Stimulated activated CD4-positive, alpha-beta T cell treated with anti-CD3 and anti-CD28 coated beads, Interleukin-1b, Interleukin-23, amount 100 ng/mL, for 1 hour (primary cell): ENCODE measurements around the gene PAK5.

Experiments
- DNase-seq, 2 donors: peaks; one replicate each; pipeline ENCODE4 v3.0.0-alpha.2; 2020; ENCODE audit warnings: low read depth in 2 of 2

The PAK5 gene

DNA sequence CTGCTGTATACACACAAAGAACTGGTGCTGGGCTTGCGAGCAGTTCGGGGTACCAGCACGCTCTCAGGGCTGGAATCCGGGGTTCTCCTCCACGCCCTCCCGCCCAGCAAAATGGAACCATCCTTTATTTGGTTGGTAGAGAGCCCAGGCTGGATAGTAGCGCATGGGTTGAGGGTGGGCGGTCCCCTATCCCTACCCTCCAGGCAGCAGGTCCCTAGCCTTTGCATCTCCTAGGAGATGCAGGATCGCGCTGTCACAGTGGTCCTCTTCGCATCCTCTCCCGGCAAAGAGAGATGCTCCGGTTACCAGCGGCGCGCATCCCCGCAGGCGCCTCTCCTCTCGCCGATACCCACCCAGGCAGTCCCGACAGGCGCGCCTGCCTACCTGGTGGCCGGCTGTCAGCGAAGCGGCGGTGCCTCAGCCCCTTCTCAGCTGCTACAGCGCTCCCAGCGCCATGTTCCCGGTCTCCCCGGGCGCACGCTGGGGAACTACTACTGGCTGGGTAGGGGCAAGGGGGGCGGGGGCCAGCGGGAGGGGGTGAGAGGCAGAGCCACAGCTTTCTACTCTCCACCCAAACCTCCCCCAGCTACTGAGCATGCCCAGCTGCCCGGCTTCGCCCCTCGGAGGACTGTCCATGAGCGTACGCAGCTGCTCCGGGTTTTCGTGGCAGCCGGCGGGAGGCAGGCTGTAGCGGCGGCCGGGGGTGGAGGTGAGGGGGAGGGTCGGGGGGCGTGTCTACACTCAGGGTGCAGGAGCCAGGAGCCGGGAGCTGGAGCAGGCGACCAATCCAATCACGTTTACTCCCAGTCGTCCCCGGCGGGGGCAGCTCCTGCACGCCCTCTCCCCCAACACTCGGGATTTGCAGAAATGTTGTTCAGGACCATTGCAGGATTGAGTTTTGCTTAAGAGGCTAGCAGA is at the start of gene PAK5:
Gene PAK5 (minus strand): TSS at position 699 of the 918 bp plus-strand sequence. CDS start 194,748 bp downstream, outside the sequence.
- DNase-seq: no peak

DNA sequence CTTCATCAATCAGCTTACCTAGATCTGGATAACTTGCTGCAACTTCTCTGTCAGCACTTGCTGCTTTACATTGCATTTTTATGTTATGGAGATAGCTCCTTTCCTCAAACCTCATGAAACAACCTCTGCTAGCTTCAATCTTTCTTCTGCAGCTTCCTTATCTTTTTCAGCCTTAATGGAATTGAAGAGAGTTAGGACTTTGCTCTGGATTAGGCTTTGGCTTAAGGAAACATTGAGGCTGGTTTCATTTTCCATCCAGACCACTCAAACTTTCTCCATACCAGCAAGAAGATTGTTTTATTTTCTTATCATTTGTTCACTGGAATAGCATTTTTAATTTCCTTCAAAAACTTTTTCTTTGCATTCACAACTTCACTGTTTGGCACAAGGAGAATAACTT is 48.8 kb upstream of the PAK5 start:
- DNase-seq: no peak

DNA sequence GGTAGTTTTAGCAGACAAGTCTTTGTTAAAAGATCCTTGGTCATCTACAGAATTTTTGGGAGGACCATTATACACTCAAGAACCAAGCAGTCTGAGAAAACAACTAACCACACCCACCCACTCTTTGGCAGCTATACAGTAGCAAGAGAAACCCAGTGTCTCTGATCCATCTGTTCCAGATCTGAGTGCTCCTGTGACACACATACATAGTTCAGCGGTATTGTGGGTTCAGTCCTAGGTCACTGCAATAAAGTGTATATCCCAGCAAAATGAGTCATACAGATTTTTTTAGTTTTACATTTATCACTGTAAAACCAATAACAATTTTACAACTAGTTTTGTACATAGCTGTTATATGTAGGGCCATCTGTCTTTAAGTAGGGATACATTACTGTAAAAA is 47.4 kb upstream of the PAK5 start:
- no peak for DNase-seq

DNA sequence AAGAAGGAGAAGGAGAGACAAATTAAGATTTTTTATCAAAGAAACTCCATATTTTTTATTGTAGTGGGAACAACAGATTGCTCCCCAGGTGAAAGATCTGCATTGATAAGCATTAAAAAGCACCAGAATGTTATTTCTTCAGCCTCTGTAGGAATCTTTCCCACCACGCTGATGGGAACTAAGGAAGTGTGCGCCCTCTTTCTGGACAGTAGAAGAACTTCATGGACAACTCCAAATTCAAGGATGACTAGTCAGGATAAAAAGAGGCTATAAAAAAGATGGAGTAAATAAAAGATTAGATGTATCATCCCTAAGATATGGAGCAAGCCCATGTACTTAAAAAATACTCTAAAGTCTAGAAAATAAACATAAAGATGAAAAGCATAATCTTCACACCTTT is 45.8 kb upstream of the PAK5 start:
- DNase-seq: no peak

DNA sequence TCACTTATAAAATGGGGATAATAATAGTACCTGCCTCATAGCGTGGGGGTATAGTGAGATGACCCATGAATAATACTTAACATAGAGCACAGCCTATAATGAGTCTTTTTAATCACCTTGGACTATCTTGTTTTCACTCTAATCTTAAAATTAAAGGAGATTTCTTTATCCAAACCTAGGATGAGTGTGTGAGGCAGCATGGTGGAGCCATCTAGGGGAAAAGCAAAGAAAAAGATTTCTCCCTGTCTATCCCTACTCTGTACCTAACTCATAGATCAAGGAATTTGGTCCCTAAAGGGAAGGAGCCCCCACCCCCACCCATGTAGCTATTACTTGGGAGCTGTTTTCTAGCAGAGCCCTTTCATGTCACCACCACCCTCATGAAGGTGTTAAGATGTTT is 45.2 kb upstream of the PAK5 start:
- DNase-seq: no peak

DNA sequence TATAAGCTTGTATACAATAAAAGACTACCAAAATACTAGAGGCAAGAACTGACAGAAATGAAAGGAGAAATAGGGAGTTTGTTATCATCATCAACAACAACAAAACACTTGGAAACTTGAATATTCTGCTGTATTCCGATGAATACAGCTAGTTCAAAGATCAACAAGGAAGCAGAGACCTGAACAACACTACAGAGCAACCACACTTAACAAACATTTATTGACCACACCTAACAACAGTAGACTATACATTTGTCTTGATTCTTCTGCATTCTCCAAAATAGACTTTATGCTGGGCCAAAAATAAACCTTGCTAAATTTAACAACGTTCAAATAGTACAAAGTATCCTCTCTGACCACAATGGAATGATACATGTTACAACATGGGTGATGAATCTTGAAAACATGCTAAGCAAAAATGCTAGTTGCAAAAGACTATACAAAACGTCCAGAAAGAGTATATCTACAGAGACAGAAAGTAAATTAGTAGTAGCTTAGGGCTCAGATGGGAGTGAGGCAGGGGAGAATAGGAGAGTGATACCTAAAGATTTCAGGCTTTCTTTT is 39.1 kb upstream of the PAK5 start:
- DNase-seq: no peak

DNA sequence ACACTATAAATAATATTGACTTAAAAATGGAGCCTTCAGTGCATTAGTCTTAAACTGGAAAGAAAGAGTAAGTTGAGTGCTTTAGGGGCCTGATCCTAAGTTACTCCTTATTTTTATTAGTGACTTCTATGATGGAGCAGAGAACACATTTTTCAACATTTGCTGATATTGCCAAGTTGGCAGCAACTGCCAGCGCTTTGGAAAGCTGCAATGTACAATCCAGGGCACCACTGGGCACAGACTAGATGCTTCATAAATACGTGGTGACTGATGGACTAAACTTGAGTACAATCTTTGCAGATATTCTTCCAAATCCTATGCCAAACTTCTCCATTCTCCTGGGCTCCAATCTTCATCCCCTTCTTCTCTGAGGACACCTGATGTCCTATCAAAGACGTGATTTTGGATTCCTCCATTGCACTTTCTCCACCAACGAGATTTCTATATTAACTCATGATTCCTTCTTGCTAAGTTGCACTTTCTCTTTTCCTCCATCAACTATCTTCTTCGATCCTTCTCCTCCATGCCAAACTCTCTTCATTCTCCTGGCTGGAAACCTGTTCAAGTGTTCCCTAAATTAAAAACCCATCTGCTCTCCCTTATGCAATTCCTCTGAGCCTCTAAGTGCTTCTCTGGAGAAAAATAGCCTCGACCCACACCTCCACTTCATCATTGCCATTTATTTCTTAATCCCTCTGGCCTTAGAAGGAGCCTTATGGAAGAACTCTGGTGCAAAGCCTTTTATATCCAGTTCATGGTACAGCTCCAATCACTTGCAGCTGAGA is 28.5 kb upstream of the PAK5 start:
- no peak for DNase-seq

DNA sequence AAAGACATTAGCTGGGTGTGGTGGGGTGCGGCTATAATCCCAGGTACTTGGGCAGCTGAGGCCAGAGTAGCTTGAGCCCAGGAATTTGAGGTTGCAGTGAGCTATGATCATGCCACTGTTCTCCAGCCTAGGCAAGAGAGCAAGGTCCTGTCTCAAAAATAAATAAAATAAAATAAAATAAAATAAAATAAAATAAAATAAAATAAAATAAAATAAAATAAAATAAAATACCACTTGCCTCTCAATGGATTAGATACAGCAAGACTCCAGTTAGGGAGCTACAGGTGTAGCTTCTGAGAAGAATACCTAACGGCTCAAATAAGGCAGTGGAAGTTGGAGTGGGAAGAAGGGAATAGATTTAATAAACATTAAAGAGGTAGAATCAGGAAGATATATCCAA is 13.7 kb upstream of the PAK5 start:
- no peak for DNase-seq

DNA sequence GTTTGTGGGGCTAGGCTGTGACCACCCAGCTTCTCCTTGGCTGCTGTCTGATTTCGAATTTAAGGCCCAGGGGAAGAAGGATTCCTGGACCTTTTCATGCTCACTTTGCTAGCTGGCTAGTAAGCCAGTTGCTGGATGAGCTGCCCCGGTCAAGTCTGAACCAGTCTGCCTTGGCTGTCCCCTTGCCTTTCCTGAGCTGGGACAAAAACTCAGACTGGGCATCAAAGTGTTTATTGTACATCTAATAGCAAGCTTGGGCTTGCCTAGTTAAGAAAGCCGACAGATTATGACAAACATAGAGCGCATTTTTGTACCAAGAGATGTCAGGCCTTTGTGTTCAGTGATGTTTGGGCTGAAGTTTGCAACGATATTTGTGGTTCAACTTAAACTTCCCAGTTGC is 750 bp upstream of the PAK5 start:
- DNase-seq: no peak

DNA sequence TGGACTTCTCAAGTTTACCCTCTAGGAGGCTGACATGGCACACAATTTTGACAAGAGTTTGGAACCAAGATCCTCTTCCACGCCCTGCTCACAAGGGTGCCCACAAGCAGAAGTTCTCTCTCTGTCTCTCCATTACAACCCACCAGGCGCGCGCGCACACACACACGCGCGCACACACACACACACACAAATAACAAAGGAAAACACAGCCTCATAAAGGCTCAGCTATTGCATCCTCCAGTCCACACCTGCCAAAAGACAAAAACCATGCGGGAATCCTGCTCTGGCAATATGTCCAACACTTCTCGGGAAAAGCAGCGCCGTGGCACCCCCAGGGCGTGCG is 870 bp downstream of the PAK5 start:
- DNase-seq: no peak

DNA sequence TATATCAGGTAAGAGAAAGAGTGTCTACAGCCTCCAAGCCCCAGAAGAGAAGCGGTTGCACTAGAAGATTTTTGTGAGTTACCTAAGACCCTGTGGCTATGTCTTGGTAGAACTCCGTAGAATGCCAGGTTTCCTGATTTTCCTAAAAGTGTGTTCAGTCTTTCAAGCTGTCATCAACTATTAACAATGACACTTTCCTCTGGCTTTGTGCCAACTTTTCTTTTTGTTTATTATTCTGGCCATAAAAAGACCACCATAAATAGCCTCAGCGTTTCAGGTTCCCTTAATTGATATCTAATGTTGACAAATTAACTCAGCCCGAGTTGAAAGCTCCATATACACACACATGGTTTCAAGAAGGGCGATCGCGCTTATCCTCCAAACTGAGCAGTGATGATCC is 1.2 kb downstream of the PAK5 start:
- no peak for DNase-seq

DNA sequence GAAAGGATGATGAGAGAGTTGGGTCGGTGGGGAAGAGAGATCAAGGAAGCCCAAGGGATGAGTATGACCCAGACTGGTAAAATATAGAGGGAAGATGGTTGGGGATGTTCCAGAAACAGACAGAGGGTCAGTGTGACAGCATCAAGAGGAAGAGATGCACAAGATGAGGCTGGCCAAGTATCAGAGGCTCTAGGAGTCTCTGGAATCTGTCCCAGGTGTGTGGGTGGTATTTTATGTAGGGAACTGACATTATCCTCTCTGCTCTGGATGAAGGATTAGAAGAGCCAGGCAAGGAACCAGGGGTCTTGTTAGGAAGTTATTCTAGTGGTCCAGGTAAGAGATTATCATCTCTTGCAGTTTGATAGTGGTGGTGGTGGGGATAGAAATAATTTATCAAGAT is 3.6 kb downstream of the PAK5 start:
- DNase-seq: no peak

DNA sequence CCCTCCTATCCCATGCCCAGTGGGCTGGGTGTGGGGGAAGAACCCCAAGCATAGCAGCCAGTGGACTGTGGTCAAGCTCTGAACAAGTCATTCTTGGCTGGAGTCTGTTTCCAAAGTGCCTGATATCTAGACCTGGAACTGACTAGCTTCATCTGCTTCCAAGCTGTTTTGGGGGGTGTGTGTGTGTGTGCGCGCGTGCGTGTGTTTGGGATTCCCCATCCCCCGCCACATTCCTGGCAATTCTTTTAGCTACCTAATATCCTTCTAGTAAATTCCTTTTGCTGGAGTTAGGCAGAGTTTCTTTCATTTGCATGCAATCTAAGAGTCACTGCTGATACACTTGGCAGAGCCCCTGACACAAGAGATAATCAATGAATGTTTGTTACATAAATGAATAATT is 7.8 kb downstream of the PAK5 start:
- no peak for DNase-seq

DNA sequence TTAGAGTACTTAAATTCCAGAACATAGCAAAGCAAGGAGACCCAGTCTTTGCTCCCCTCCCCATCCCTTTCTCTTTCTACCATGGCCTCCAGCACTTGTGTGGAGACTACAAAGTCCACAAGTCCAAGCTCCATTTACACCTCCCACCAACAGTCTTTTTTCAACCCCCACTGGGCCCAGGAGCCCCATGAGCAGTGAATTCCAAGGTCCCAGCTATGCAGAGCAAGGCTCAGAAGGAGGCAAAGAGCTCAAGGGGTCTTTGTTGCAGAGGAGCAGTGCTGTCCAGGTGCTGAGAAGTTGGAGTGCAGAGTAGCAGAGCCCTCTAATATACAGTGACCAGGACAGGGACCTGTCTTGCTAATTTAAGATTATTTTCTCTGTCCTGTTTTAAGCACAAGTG is 9.0 kb downstream of the PAK5 start:
- no peak for DNase-seq

DNA sequence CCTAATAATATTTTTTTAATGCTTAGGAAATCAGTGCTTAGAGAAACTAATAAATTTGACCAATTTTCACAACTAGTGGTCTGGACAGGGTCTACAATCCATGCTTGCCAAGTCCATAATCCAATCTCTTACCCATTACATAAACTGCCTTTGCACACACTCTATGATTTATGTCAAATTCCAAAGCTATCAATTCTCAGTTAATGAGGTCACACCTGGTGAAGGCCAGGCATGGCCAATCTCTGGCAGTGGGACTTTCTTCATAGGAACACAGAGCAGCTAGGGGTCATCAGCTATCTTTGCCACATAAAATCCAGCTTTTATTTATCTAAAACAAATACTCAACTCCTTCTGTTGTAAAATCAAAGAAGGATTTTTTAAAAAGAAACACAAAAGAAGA is 21.2 kb downstream of the PAK5 start:
- no peak for DNase-seq

DNA sequence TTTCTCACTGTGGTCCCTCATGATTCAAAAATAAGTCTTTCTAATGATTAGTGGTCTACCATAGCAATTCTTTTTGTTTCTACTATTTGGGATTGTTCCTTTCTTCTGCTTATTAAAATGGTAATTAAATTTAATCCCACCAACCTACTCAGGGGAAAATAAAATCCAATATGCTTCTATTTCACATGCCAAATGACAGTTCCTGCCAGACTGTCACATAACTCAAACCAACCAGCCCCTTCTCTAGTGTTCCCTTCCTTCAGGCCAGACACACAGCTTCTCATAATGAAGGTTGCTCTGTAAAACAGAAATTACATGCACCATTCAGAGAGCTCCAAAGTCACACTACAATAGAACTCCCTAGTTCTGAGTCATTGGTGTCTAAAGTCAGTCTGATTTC is 23.2 kb downstream of the PAK5 start:
- DNase-seq: no peak

DNA sequence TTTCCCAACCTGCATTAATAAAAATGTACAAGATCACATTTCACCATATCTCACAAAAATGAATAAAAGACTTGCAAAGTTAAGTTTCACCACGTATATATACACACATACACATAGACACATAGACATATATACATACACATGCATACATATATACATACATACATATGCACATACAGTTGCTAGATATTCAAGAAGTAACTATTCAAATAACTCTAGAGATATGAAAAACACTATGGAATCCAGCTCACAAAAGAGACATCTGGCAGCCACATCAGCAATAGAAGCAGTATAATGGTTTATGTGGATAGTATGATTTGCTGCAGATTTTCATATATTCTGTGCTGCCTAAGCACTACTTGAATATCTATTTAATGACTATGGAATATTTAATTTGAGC is 28.1 kb downstream of the PAK5 start:
- DNase-seq: no peak

DNA sequence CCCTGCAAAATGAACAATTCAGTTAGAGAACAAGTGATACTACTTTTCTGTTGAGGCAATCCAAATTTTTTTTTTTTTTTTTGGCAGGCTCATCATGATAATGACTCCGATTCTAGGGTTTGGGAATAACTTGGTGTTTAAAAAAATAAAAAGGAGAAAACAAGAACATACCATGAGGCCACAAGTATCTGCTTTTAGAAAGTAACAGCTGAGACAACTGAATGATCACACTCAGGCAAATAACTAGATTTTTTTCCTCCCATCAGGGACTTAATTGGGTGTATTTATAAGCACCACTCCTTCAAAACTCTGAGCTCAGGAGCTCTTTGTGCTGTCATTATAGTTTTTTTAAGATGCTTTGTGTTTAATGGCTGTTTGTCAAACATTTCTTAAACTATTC is 29.6 kb downstream of the PAK5 start:
- DNase-seq: no peak

DNA sequence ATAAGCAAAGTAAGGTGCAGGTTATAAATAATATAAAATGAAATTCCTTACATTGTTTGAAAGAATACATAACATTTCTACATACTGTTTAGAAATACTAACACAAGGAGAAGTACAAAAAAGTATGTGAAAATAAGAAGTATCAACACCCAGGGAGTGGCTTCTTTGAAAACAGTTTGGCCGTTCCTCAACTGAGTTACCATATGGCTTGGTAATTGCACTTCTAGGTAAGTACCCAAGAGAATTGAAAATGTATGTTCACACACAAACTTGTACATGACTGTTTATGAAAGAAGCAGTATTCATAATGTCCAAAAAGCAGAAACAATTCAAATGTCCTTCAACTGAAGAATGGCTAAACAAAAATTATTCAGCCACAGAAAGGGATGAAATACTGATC is 30.7 kb downstream of the PAK5 start:
- no peak for DNase-seq

DNA sequence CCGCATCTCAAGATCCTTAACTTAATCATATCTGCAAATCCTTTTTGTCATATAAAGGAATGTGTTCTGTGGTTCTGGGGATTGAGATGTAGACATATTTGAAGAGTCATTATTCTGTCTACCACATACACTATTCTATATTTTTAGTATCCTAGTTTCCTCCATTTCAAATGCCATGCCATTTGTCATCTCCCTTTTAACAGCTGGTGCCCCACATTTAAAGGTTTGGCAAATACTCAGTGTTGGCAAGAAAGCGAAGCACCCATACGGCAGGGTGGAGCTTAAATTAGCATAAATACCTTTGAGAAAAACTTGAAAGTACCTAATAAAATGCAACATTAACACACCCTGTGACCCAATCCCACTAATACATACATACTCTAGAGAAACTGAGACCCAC is 31.7 kb downstream of the PAK5 start:
- DNase-seq: no peak

DNA sequence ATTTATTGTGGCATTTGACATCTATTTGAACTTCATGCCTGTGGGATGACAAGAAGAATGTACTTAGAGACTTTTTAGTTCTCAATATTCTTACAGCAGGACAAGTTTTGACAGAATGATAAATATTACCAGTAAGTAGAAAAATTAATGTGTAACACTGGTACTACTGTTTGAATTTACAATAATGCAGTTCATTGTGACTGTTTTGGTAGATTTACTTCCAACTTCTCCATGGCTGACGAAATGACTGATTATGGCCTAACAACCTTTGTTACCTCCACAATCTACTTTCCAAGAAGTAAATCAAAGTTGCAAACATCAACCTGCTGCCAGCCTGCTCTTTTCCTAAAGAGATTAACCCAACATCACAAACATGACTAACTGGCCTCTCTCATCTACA is 38.5 kb downstream of the PAK5 start:
- no peak for DNase-seq

DNA sequence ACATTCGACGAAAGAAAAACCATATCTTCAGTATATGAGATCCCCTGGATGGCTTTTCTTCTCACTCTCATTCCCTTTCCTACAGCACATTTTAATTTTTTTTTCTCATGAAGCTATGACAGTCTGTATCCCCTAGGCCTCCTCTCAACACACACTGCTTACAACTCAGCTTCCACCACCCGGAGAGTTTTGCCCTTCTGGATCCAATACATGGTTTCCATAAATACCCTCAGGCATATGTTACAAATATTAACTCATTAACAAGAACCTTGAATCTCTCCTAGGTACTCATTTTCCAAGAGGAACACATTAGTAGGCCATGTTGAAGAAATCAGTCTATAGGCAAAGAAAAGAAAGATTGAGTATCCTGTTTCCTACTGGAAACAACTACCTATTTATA is 44.0 kb downstream of the PAK5 start:
- no peak for DNase-seq

DNA sequence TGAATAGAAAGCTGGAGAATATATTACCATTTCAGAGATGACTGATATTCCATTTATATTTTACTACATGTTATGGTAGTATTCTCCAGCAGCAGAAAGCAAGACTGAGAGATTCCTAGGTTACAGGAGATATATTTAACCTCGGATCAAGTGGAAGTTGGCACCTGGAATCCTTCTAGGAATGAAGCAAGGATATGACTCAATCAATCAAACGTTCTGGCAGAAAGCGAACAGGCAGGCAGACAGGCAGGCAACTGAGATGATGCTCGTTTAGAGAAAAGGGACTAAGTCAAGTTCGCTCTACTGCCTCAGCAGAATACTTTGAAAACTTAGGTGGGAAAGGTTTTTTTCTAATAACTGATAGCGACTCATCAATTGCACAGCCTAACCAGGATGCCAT is 46.2 kb downstream of the PAK5 start:
- DNase-seq: no peak
